ENCODE data around the gene CYTH1. TPM values are rescaled to one million over a fixed set of nuclear protein-coding genes. Genes with fewer than 3 reads are reported as not detected.

CYTH1 gene
- total RNA-seq, 2 donors from 2014 or later = 23.1 to 27.4 TPM

GRCh38 chr17:78736526-78737079 is 45.5 kb downstream of the CYTH1 start:
- Histone ChIP-seq H3K4me1 (ENCODE audit: control insufficient read depth, insufficient read depth, low read length) (peaks cover 42% of the 10 kb centered on the region), H3K27ac (ENCODE audit: low read depth, low read length) (no peak overlapping the region), H3K4me3 (ENCODE audit: low read length) (peak overlapping the region; percentile 61), H3K27me3 (ENCODE audit: control insufficient read depth, insufficient read depth, low read length, poor library complexity, severe bottlenecking) (no peaks in the 10 kb centered on the region), H3K9ac (ENCODE audit: extremely low read depth, low read length, poor library complexity, severe bottlenecking) (peak overlapping the region; percentile 37), H3K9me3 (ENCODE audit: control insufficient read depth, low read length) (no peaks in the 10 kb centered on the region), H3K36me3 (ENCODE audit: control insufficient read depth, insufficient read depth, low read length) (peaks cover 6% of the 10 kb centered on the region)
- H3K4me1 Mint-ChIP-seq = peaks cover 60% of the 10 kb centered on the region
- H3K4me3 Mint-ChIP-seq = peak overlapping the region; percentile 47
- TF ChIP-seq, protein P1, sequence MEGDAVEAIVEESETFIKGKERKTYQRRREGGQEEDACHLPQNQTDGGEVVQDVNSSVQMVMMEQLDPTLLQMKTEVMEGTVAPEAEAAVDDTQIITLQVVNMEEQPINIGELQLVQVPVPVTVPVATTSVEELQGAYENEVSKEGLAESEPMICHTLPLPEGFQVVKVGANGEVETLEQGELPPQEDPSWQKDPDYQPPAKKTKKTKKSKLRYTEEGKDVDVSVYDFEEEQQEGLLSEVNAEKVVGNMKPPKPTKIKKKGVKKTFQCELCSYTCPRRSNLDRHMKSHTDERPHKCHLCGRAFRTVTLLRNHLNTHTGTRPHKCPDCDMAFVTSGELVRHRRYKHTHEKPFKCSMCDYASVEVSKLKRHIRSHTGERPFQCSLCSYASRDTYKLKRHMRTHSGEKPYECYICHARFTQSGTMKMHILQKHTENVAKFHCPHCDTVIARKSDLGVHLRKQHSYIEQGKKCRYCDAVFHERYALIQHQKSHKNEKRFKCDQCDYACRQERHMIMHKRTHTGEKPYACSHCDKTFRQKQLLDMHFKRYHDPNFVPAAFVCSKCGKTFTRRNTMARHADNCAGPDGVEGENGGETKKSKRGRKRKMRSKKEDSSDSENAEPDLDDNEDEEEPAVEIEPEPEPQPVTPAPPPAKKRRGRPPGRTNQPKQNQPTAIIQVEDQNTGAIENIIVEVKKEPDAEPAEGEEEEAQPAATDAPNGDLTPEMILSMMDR (conservative IDR thresholded peaks at IDR 0.05) = peak; percentile 40
- peak; percentile 94 for DNase-seq
- peak overlapping the region; percentile 86 for H3K27ac Mint-ChIP-seq
- H3K36me3 Mint-ChIP-seq (ENCODE audit: low read depth) = peaks cover 1% of the 10 kb centered on the region
- H3K9me3 Mint-ChIP-seq = no peaks in the 10 kb centered on the region
- no peaks in the 10 kb centered on the region for H3K27me3 Mint-ChIP-seq (ENCODE audit: insufficient read depth)
- WGBS, 2 experiments (ENCODE audit: insufficient coverage in 1 of 2, insufficient read length in 1 of 2) = 87 to 91% methylated on average over 15 of the region's 15 CpGs

DNA sequence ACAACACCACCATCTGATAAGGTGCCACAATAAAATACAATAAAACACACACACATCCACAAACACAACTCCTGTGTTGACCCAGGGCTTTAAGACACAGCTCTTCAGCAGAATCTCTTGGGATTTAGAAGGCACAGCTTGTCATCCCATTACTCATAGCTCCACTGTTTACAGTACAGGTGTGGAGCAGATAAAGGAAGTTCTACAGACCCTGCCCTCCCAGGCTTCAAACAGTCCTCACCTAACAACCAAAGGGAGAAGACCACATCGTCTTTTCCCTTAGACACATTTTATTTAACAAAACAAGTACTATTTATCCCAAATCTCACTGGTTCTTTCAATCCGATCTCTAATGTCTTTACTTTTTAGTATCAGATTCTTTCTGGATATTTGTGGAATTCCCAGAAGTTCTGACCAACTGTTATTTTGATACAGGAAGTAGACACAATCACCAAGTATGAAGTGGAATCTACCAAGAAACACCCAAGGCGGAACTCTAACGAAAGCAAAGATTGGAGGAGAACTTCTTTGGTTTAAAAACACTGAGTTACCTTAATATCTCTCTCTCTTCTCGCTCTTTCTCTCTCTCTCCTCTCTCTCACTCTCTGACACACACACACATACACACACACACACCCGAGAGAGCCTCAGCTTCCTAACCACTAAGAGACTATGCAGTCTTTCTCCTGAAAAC is 46.1 kb downstream of the CYTH1 start:
- TF ChIP-seq, protein P1 (conservative IDR thresholded peaks at IDR 0.05) = no peak
- no peak for DNase-seq
- H3K36me3 ChIP-seq (ENCODE audit: control insufficient read depth, insufficient read depth, low read length) = peaks cover 6% of the 10 kb centered on the region
- peaks cover 1% of the 10 kb centered on the region for H3K36me3 Mint-ChIP-seq (ENCODE audit: low read depth)
- H3K27me3 ChIP-seq (ENCODE audit: control insufficient read depth, insufficient read depth, low read length, poor library complexity, severe bottlenecking) = no peaks in the 10 kb centered on the region
- no peaks in the 10 kb centered on the region for H3K9me3 Mint-ChIP-seq
- H3K4me1 Mint-ChIP-seq = peaks cover 60% of the 10 kb centered on the region
- peak overlapping the region; percentile 37 for H3K9ac ChIP-seq (ENCODE audit: extremely low read depth, low read length, poor library complexity, severe bottlenecking)
- peak overlapping the region; percentile 47 for H3K4me3 Mint-ChIP-seq
- H3K27me3 Mint-ChIP-seq (ENCODE audit: insufficient read depth) = no peaks in the 10 kb centered on the region
- 72 to 79% methylated on average over 4 to 6 of the region's 6 CpGs for WGBS, 2 experiments (ENCODE audit: insufficient coverage in 1 of 2, insufficient read length in 1 of 2)
- peak overlapping the region; percentile 86 for H3K27ac Mint-ChIP-seq
- peak overlapping the region; percentile 61 for H3K4me3 ChIP-seq (ENCODE audit: low read length)
- H3K9me3 ChIP-seq (ENCODE audit: control insufficient read depth, low read length) = no peaks in the 10 kb centered on the region
- H3K4me1 ChIP-seq (ENCODE audit: control insufficient read depth, insufficient read depth, low read length) = peaks cover 42% of the 10 kb centered on the region
- H3K27ac ChIP-seq (ENCODE audit: low read depth, low read length) = no peak overlapping the region

- H3K27ac ChIP-seq (ENCODE audit: low read depth, low read length) = no peak overlapping the region
- Mint-ChIP-seq H3K36me3 (ENCODE audit: low read depth) (no peaks in the 10 kb centered on the region), H3K27ac (peak overlapping the region; percentile 86), H3K27me3 (ENCODE audit: insufficient read depth) (no peaks in the 10 kb centered on the region), H3K4me1 (peaks cover 59% of the 10 kb centered on the region), H3K9me3 (no peaks in the 10 kb centered on the region), H3K4me3 (peak overlapping the region; percentile 47)
- TF ChIP-seq, protein P1 (conservative IDR thresholded peaks at IDR 0.05) = no peak
- peaks cover 42% of the 10 kb centered on the region for H3K4me1 ChIP-seq (ENCODE audit: control insufficient read depth, insufficient read depth, low read length)
- no peaks in the 10 kb centered on the region for H3K9me3 ChIP-seq (ENCODE audit: control insufficient read depth, low read length)
- DNase-seq = peak; percentile 73
- peaks cover 6% of the 10 kb centered on the region for H3K36me3 ChIP-seq (ENCODE audit: control insufficient read depth, insufficient read depth, low read length)
- no peaks in the 10 kb centered on the region for H3K27me3 ChIP-seq (ENCODE audit: control insufficient read depth, insufficient read depth, low read length, poor library complexity, severe bottlenecking)
- 82 to 98% methylated on average over 13 to 15 of the region's 16 CpGs for WGBS, 2 experiments (ENCODE audit: insufficient coverage in 1 of 2, insufficient read length in 1 of 2)
- H3K4me3 ChIP-seq (ENCODE audit: low read length) = peak overlapping the region; percentile 61
- peak overlapping the region; percentile 35 for H3K9ac ChIP-seq (ENCODE audit: extremely low read depth, low read length, poor library complexity, severe bottlenecking)
These were observed 47.1 kb downstream of the CYTH1 start for GRCh38 chr17:78734793-78735641.

Measured in endodermal cell (in vitro differentiated cells).